Measurements from ENCODE around the gene RAB11FIP4. TPM values are rescaled to one million over a fixed set of nuclear protein-coding genes. Genes with fewer than 3 reads are reported as not detected.

Gene RAB11FIP4
- total and polyA plus RNA-seq, 2 of the 8 experiments (the other 6 are each of a cell fraction or from before 2014, with no cell fraction given), result 21.7 to 53.2 TPM

- TF ChIP-seq KDM4A (IDR thresholded peaks at IDR 0.05; ENCODE audit: low read depth, low read length, severe bottlenecking), result no peak
Observed at GRCh38 chr17:31586946-31587345, 195.5 kb downstream of the RAB11FIP4 start (continued).
